ENCODE measurements around the gene XRN1.

Gene XRN1

GRCh38 chr3:142447852-142448823, at the start of gene XRN1:
XRN1 (minus strand) TSS chr3:142448037; CDS start chr3:142447944, 93 bp downstream.
- Histone ChIP-seq H3K4me1 (ENCODE audit: control insufficient read depth, insufficient read depth, low read length) (no peaks in the 10 kb centered on the region), H3K27me3 (ENCODE audit: control insufficient read depth in 1 of 2, insufficient read depth in 2 of 2, low read length in 2 of 2) (no peaks in the 10 kb centered on the region)

GRCh38 chr3:142495103-142495502, 47.3 kb upstream of the XRN1 start:
- Histone ChIP-seq H3K4me3 (ENCODE audit: low read length in 2 of 2) (no peak overlapping the region), H3K36me3 (ENCODE audit: control insufficient read depth in 2 of 2, insufficient read depth in 2 of 2, low read length in 2 of 2) (peaks cover 8 to 15% of the 10 kb centered on the region in 2 donors), H3K4me1 (ENCODE audit: control insufficient read depth, insufficient read depth, low read length) (no peaks in the 10 kb centered on the region), H3K9ac (ENCODE audit: low read length in 2 of 2) (no peak overlapping the region), H3K27ac (ENCODE audit: low read length) (no peak overlapping the region), H3K9me3 (ENCODE audit: control insufficient read depth in 2 of 2, low read length in 2 of 2) (no peaks in the 10 kb centered on the region), H3K27me3 (ENCODE audit: control insufficient read depth in 1 of 2, insufficient read depth in 2 of 2, low read length in 2 of 2) (no peaks in the 10 kb centered on the region)

More at GRCh38 chr3:142447852-142448823, at the start of gene XRN1:
- Histone ChIP-seq H3K9ac (ENCODE audit: low read length in 2 of 2) (peak within 1 kb of the TSS; percentile 91 to 100), H3K9me3 (ENCODE audit: control insufficient read depth in 2 of 2, low read length in 2 of 2) (no peaks in the 10 kb centered on the region), H3K27ac (ENCODE audit: low read length) (peak within 1 kb of the TSS; percentile 92), H3K4me3 (ENCODE audit: low read length in 2 of 2) (peak within 1 kb of the TSS; percentile 89 to 99), H3K36me3 (ENCODE audit: control insufficient read depth in 2 of 2, insufficient read depth in 2 of 2, low read length in 2 of 2) (peaks cover 0 to 5% of the 10 kb centered on the region in 2 donors)

GRCh38 chr3:142492184-142492583, 44.3 kb upstream of the XRN1 start:
- peaks cover 8 to 20% of the 10 kb centered on the region in 2 donors for H3K36me3 ChIP-seq (ENCODE audit: control insufficient read depth in 2 of 2, insufficient read depth in 2 of 2, low read length in 2 of 2)
- H3K27me3 ChIP-seq (ENCODE audit: control insufficient read depth in 1 of 2, insufficient read depth in 2 of 2, low read length in 2 of 2) = no peaks in the 10 kb centered on the region
- H3K9me3 ChIP-seq (ENCODE audit: control insufficient read depth in 2 of 2, low read length in 2 of 2) = no peaks in the 10 kb centered on the region
- no peak overlapping the region for H3K27ac ChIP-seq (ENCODE audit: low read length)
- H3K4me3 ChIP-seq (ENCODE audit: low read length in 2 of 2) = no peak overlapping the region
- no peaks in the 10 kb centered on the region for H3K4me1 ChIP-seq (ENCODE audit: control insufficient read depth, insufficient read depth, low read length)
- no peak overlapping the region for H3K9ac ChIP-seq (ENCODE audit: low read length in 2 of 2)

GRCh38 chr3:142489572-142490323, 41.9 kb upstream of the XRN1 start:
- Histone ChIP-seq H3K27ac (ENCODE audit: low read length) (no peak overlapping the region), H3K9me3 (ENCODE audit: control insufficient read depth in 2 of 2, low read length in 2 of 2) (no peaks in the 10 kb centered on the region), H3K27me3 (ENCODE audit: control insufficient read depth in 1 of 2, insufficient read depth in 2 of 2, low read length in 2 of 2) (no peaks in the 10 kb centered on the region), H3K4me3 (ENCODE audit: low read length in 2 of 2) (no peak overlapping the region), H3K36me3 (ENCODE audit: control insufficient read depth in 2 of 2, insufficient read depth in 2 of 2, low read length in 2 of 2) (peaks cover 8 to 23% of the 10 kb centered on the region in 2 donors), H3K9ac (ENCODE audit: low read length in 2 of 2) (no peak overlapping the region), H3K4me1 (ENCODE audit: control insufficient read depth, insufficient read depth, low read length) (no peaks in the 10 kb centered on the region)

GRCh38 chr3:142484912-142485435, 37.1 kb upstream of the XRN1 start:
- H3K9ac ChIP-seq (ENCODE audit: low read length in 2 of 2) = no peak overlapping the region
- no peaks in the 10 kb centered on the region for H3K27me3 ChIP-seq (ENCODE audit: control insufficient read depth in 1 of 2, insufficient read depth in 2 of 2, low read length in 2 of 2)
- H3K36me3 ChIP-seq (ENCODE audit: control insufficient read depth in 2 of 2, insufficient read depth in 2 of 2, low read length in 2 of 2) = peaks cover 11 to 19% of the 10 kb centered on the region in 2 donors
- no peaks in the 10 kb centered on the region for H3K4me1 ChIP-seq (ENCODE audit: control insufficient read depth, insufficient read depth, low read length)
- H3K27ac ChIP-seq (ENCODE audit: low read length) = no peak overlapping the region
- peaks cover 4 to 6% of the 10 kb centered on the region in 2 donors for H3K9me3 ChIP-seq (ENCODE audit: control insufficient read depth in 2 of 2, low read length in 2 of 2)
- no peak overlapping the region for H3K4me3 ChIP-seq (ENCODE audit: low read length in 2 of 2)

GRCh38 chr3:142481196-142481595, 33.4 kb upstream of the XRN1 start:
- no peak overlapping the region for H3K4me3 ChIP-seq (ENCODE audit: low read length in 2 of 2)
- peaks cover 11 to 14% of the 10 kb centered on the region in 2 donors for H3K36me3 ChIP-seq (ENCODE audit: control insufficient read depth in 2 of 2, insufficient read depth in 2 of 2, low read length in 2 of 2)

GRCh38 chr3:142470826-142471225, 23.0 kb upstream of the XRN1 start:
- Histone ChIP-seq H3K27ac (ENCODE audit: low read length) (no peak overlapping the region), H3K36me3 (ENCODE audit: control insufficient read depth in 2 of 2, insufficient read depth in 2 of 2, low read length in 2 of 2) (no peaks in the 10 kb centered on the region), H3K9me3 (ENCODE audit: control insufficient read depth in 2 of 2, low read length in 2 of 2) (no peaks in the 10 kb centered on the region), H3K4me3 (ENCODE audit: low read length in 2 of 2) (no peak overlapping the region), H3K27me3 (ENCODE audit: control insufficient read depth in 1 of 2, insufficient read depth in 2 of 2, low read length in 2 of 2) (no peaks in the 10 kb centered on the region), H3K9ac (ENCODE audit: low read length in 2 of 2) (no peak overlapping the region), H3K4me1 (ENCODE audit: control insufficient read depth, insufficient read depth, low read length) (no peaks in the 10 kb centered on the region)

More at GRCh38 chr3:142481196-142481595, 33.4 kb upstream of the XRN1 start:
- Histone ChIP-seq H3K9ac (ENCODE audit: low read length in 2 of 2) (no peak overlapping the region), H3K9me3 (ENCODE audit: control insufficient read depth in 2 of 2, low read length in 2 of 2) (peaks cover 4 to 6% of the 10 kb centered on the region in 2 donors), H3K4me1 (ENCODE audit: control insufficient read depth, insufficient read depth, low read length) (no peaks in the 10 kb centered on the region), H3K27ac (ENCODE audit: low read length) (no peak overlapping the region), H3K27me3 (ENCODE audit: control insufficient read depth in 1 of 2, insufficient read depth in 2 of 2, low read length in 2 of 2) (no peaks in the 10 kb centered on the region)

- no peaks in the 10 kb centered on the region for H3K4me1 ChIP-seq (ENCODE audit: control insufficient read depth, insufficient read depth, low read length)
- H3K36me3 ChIP-seq (ENCODE audit: control insufficient read depth in 2 of 2, insufficient read depth in 2 of 2, low read length in 2 of 2) = no peaks in the 10 kb centered on the region
Observed at GRCh38 chr3:142468456-142468855, 20.6 kb upstream of the XRN1 start.

GRCh38 chr3:142467768-142468167, 19.9 kb upstream of the XRN1 start:
- Histone ChIP-seq H3K9ac (ENCODE audit: low read length in 2 of 2) (no peak overlapping the region), H3K27me3 (ENCODE audit: control insufficient read depth in 1 of 2, insufficient read depth in 2 of 2, low read length in 2 of 2) (no peaks in the 10 kb centered on the region), H3K27ac (ENCODE audit: low read length) (no peak overlapping the region), H3K9me3 (ENCODE audit: control insufficient read depth in 2 of 2, low read length in 2 of 2) (no peaks in the 10 kb centered on the region), H3K36me3 (ENCODE audit: control insufficient read depth in 2 of 2, insufficient read depth in 2 of 2, low read length in 2 of 2) (no peaks in the 10 kb centered on the region), H3K4me3 (ENCODE audit: low read length in 2 of 2) (no peak overlapping the region), H3K4me1 (ENCODE audit: control insufficient read depth, insufficient read depth, low read length) (no peaks in the 10 kb centered on the region)

More at GRCh38 chr3:142468456-142468855, 20.6 kb upstream of the XRN1 start:
- Histone ChIP-seq H3K27ac (ENCODE audit: low read length) (no peak overlapping the region), H3K9me3 (ENCODE audit: control insufficient read depth in 2 of 2, low read length in 2 of 2) (no peaks in the 10 kb centered on the region), H3K9ac (ENCODE audit: low read length in 2 of 2) (no peak overlapping the region), H3K4me3 (ENCODE audit: low read length in 2 of 2) (no peak overlapping the region), H3K27me3 (ENCODE audit: control insufficient read depth in 1 of 2, insufficient read depth in 2 of 2, low read length in 2 of 2) (no peaks in the 10 kb centered on the region)

- peaks cover 7 to 12% of the 10 kb centered on the region in 2 donors for H3K36me3 ChIP-seq (ENCODE audit: control insufficient read depth in 2 of 2, insufficient read depth in 2 of 2, low read length in 2 of 2)
- no peaks in the 10 kb centered on the region for H3K4me1 ChIP-seq (ENCODE audit: control insufficient read depth, insufficient read depth, low read length)
- no peak overlapping the region for H3K9ac ChIP-seq (ENCODE audit: low read length in 2 of 2)
- H3K27ac ChIP-seq (ENCODE audit: low read length) = no peak overlapping the region
- H3K27me3 ChIP-seq (ENCODE audit: control insufficient read depth in 1 of 2, insufficient read depth in 2 of 2, low read length in 2 of 2) = no peaks in the 10 kb centered on the region
- H3K4me3 ChIP-seq (ENCODE audit: low read length in 2 of 2) = no peak overlapping the region
- H3K9me3 ChIP-seq (ENCODE audit: control insufficient read depth in 2 of 2, low read length in 2 of 2) = no peaks in the 10 kb centered on the region
Observed at GRCh38 chr3:142460689-142461088, 12.9 kb upstream of the XRN1 start.

Measured in stomach smooth muscle (tissue), 2 donors.